ENCODE measurements around the gene SLC39A9. TPM values are rescaled to one million over a fixed set of nuclear protein-coding genes. Genes with fewer than 3 reads are reported as not detected.

Gene SLC39A9
- total RNA-seq, 2 donors from 2014 or later = 44.3 to 58.8 TPM

- H3K4me1 ChIP-seq (ENCODE audit: control insufficient read depth in 1 of 2, low read depth in 2 of 2) = no peaks in the 10 kb centered on the region
- ATAC-seq (ENCODE audit: insufficient number of reproducible peaks, low FRiP score, low read depth) = no peak
- H3K27me3 ChIP-seq (replicated peaks; ENCODE audit: insufficient read depth) = no peaks in the 10 kb centered on the region
- TF ChIP-seq CTCF (IDR thresholded peaks at IDR 0.05) = no peak
- H3K4me3 ChIP-seq = no peak overlapping the region
- H3K36me3 ChIP-seq = no peaks in the 10 kb centered on the region
- no peaks in the 10 kb centered on the region for H3K9me3 ChIP-seq
- no peak for DNase-seq (ENCODE audit: low spot score)
- H3K27ac ChIP-seq = no peak overlapping the region
Observed at GRCh38 chr14:69464379-69464778, 65.9 kb downstream of the SLC39A9 start.

- DNase-seq (ENCODE audit: low spot score) (no peak), ATAC-seq (ENCODE audit: insufficient number of reproducible peaks, low FRiP score, low read depth) (no peak)
- Histone ChIP-seq H3K36me3 (no peaks in the 10 kb centered on the region), H3K9me3 (no peaks in the 10 kb centered on the region), H3K4me1 (ENCODE audit: control insufficient read depth in 1 of 2, low read depth in 2 of 2) (no peaks in the 10 kb centered on the region), H3K27me3 (replicated peaks; ENCODE audit: insufficient read depth) (no peaks in the 10 kb centered on the region), H3K27ac (no peak overlapping the region), H3K4me3 (no peak overlapping the region)
- TF ChIP-seq CTCF (IDR thresholded peaks at IDR 0.05) = no peak
Observed at GRCh38 chr14:69464829-69465228, 66.3 kb downstream of the SLC39A9 start.

DNA sequence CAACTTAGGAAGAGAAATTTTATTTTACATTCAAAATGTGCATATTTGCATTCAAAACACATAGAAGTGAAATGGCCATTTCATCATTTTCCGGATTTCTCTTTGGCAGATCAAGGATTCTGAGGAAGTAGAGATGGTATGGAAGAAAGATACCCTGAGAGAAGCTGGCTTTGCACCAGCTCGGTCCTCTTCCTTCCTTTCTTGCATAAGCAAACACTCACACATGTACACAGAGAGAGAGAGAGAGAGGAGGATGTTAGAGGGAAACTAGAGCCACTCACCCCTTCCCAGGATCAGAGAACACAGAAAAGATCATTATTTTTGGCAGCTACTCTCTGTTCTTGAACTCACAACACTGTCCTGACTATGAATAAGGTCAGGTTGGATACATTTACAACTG is 70.5 kb downstream of the SLC39A9 start:
- no peaks in the 10 kb centered on the region for H3K27me3 ChIP-seq (replicated peaks; ENCODE audit: insufficient read depth)
- no peaks in the 10 kb centered on the region for H3K4me1 ChIP-seq (ENCODE audit: control insufficient read depth in 1 of 2, low read depth in 2 of 2)
- no peaks in the 10 kb centered on the region for H3K9me3 ChIP-seq
- no peak overlapping the region for H3K4me3 ChIP-seq
- DNase-seq (ENCODE audit: low spot score) (no peak), ATAC-seq (ENCODE audit: insufficient number of reproducible peaks, low FRiP score, low read depth) (no peak)
- no peak overlapping the region for H3K27ac ChIP-seq
- H3K36me3 ChIP-seq = no peaks in the 10 kb centered on the region
- TF ChIP-seq CTCF (IDR thresholded peaks at IDR 0.05) = no peak

GRCh38 chr14:69471436-69471835 is 72.9 kb downstream of the SLC39A9 start:
- no peak for DNase-seq (ENCODE audit: low spot score)
- Histone ChIP-seq H3K4me1 (ENCODE audit: control insufficient read depth in 1 of 2, low read depth in 2 of 2) (no peaks in the 10 kb centered on the region), H3K9me3 (no peaks in the 10 kb centered on the region), H3K4me3 (no peak overlapping the region), H3K27ac (no peak overlapping the region), H3K36me3 (no peaks in the 10 kb centered on the region), H3K27me3 (replicated peaks; ENCODE audit: insufficient read depth) (no peaks in the 10 kb centered on the region)
- TF ChIP-seq CTCF (IDR thresholded peaks at IDR 0.05) = no peak
- no peak for ATAC-seq (ENCODE audit: insufficient number of reproducible peaks, low FRiP score, low read depth)

- Histone ChIP-seq H3K36me3 (no peaks in the 10 kb centered on the region), H3K4me1 (ENCODE audit: control insufficient read depth in 1 of 2, low read depth in 2 of 2) (no peaks in the 10 kb centered on the region), H3K9me3 (no peaks in the 10 kb centered on the region), H3K27ac (no peak overlapping the region), H3K4me3 (no peak overlapping the region), H3K27me3 (replicated peaks; ENCODE audit: insufficient read depth) (no peaks in the 10 kb centered on the region)
- no peak for TF ChIP-seq CTCF (IDR thresholded peaks at IDR 0.05)
- DNase-seq (ENCODE audit: low spot score) = no peak
- ATAC-seq (ENCODE audit: insufficient number of reproducible peaks, low FRiP score, low read depth) = no peak
Observed at GRCh38 chr14:69471916-69472315, 73.4 kb downstream of the SLC39A9 start.
